ENCODE results near the gene AEBP1. TPM values are rescaled to one million over a fixed set of nuclear protein-coding genes. Genes with fewer than 3 reads are reported as not detected.

The AEBP1 gene
- total RNA-seq, 1 experiment from 2014 or later = 0.54 TPM

- H3K9me3 ChIP-seq = no peaks in the 10 kb centered on the region
- H3K27me3 ChIP-seq (replicated peaks; ENCODE audit: control insufficient read depth, insufficient read depth, low read length) = no peaks in the 10 kb centered on the region
- Mint-ChIP-seq H3K27me3 (ENCODE audit: insufficient read depth, unreplicated experiment) (no peaks in the 10 kb centered on the region), H3K27ac (ENCODE audit: unreplicated experiment) (no peak overlapping the region), H3K4me3 (ENCODE audit: unreplicated experiment) (no peak overlapping the region), H3K4me1 (ENCODE audit: low read depth, unreplicated experiment) (peaks cover 6% of the 10 kb centered on the region), H3K9me3 (ENCODE audit: unreplicated experiment) (no peaks in the 10 kb centered on the region), H3K36me3 (ENCODE audit: insufficient read depth, unreplicated experiment) (no peaks in the 10 kb centered on the region)
- ChIA-PET POLR2A (no interaction called here), CTCF (no interaction called here)
- no peaks in the 10 kb centered on the region for H3K4me1 ChIP-seq
- no TSS peak for BruUV-seq (replicated peaks)
- H3K36me3 ChIP-seq (ENCODE audit: control insufficient read depth, insufficient read depth, low read length) = no peaks in the 10 kb centered on the region
- intact Hi-C loops (cut with micrococcal nuclease; ENCODE audit: unreplicated experiment) = no loop called here
- no peak for DNase-seq
- no peak for TF ChIP-seq CTCF (IDR thresholded peaks at IDR 0.05; ENCODE audit: insufficient read depth in 1 of 2, low read depth in 1 of 2, low read length in 1 of 2, severe bottlenecking in 1 of 2, unreplicated experiment in 1 of 2)
- H3K4me3 ChIP-seq (ENCODE audit: low read depth, low read length) = no peak overlapping the region
These were observed 47.8 kb downstream of the AEBP1 start for GRCh38 chr7:44151956-44152355.

DNA sequence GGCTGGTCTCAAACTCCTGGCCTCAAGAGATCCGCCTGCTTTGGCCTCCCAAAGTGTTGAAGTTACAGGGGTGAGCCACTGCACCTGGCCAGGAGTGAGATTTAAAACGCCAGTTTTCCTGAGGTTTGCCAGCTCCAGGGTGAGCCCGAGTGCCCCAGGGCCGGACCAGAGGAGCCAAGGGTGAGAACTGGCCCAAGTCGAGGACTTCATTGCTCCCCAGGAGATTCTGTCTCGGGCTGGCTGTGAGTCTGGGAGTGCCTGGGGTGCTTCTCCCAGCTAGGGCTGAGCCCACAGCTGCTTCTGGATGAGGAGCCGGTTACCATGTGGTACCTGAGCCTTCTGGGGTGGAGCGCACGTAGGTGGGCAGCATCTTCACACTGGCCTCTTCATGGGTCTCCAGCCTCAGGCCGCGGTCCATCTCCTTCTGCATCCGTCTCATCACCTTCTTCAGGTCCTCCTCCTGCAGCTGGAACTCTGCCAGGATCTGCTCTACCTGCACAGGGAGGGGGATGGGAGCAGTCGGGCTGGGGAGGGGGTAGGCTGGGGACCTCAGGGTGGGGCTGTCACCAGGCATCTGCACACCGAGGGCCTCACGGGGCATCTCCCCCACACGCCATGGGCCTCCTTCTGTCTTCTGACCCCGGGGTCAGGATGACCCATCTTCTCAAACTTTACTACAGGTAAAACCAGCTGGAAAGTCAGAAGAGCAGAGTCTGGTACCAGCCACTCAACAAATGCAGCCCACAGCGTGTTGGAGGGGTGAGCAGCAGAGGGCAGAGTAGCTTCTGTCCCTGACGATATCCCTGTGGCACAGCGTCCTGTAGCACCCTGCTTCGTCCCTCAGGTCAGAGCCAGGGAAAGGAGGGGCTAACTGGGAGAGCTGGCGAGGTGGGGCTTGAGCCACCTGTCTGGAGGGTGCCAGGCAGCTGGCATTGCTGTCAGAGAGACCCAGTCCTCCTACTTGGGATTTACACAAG lies 49.1 kb downstream of the AEBP1 start:
- no peaks in the 10 kb centered on the region for H3K27me3 Mint-ChIP-seq (ENCODE audit: insufficient read depth, unreplicated experiment)
- no peaks in the 10 kb centered on the region for H3K36me3 Mint-ChIP-seq (ENCODE audit: insufficient read depth, unreplicated experiment)
- no peak overlapping the region for H3K4me3 Mint-ChIP-seq (ENCODE audit: unreplicated experiment)
- ChIA-PET POLR2A (no interaction called here), CTCF (no interaction called here)
- BruUV-seq (replicated peaks) = no TSS peak
- H3K9me3 Mint-ChIP-seq (ENCODE audit: unreplicated experiment) = no peaks in the 10 kb centered on the region
- no peak overlapping the region for H3K27ac Mint-ChIP-seq (ENCODE audit: unreplicated experiment)
- peak in 1 of 2 experiments; percentile 26 for DNase-seq
- Histone ChIP-seq H3K36me3 (ENCODE audit: control insufficient read depth, insufficient read depth, low read length) (no peaks in the 10 kb centered on the region), H3K4me1 (no peaks in the 10 kb centered on the region), H3K27me3 (replicated peaks; ENCODE audit: control insufficient read depth, insufficient read depth, low read length) (no peaks in the 10 kb centered on the region), H3K4me3 (ENCODE audit: low read depth, low read length) (no peak overlapping the region), H3K9me3 (no peaks in the 10 kb centered on the region)
- TF ChIP-seq CTCF (IDR thresholded peaks at IDR 0.05; ENCODE audit: insufficient read depth in 1 of 2, low read depth in 1 of 2, low read length in 1 of 2, severe bottlenecking in 1 of 2, unreplicated experiment in 1 of 2) = no peak
- peaks cover 6% of the 10 kb centered on the region for H3K4me1 Mint-ChIP-seq (ENCODE audit: low read depth, unreplicated experiment)
- intact Hi-C loops (cut with micrococcal nuclease; ENCODE audit: unreplicated experiment) = no loop called here

GRCh38 chr7:44153948-44154335 lies 49.8 kb downstream of the AEBP1 start:
- Histone ChIP-seq H3K9me3 (no peaks in the 10 kb centered on the region), H3K4me3 (ENCODE audit: low read depth, low read length) (no peak overlapping the region), H3K27me3 (replicated peaks; ENCODE audit: control insufficient read depth, insufficient read depth, low read length) (no peaks in the 10 kb centered on the region), H3K36me3 (ENCODE audit: control insufficient read depth, insufficient read depth, low read length) (no peaks in the 10 kb centered on the region), H3K4me1 (no peaks in the 10 kb centered on the region)
- Mint-ChIP-seq H3K36me3 (ENCODE audit: insufficient read depth, unreplicated experiment) (no peaks in the 10 kb centered on the region), H3K9me3 (ENCODE audit: unreplicated experiment) (no peaks in the 10 kb centered on the region), H3K4me1 (ENCODE audit: low read depth, unreplicated experiment) (peaks cover 6% of the 10 kb centered on the region), H3K27me3 (ENCODE audit: insufficient read depth, unreplicated experiment) (no peaks in the 10 kb centered on the region), H3K4me3 (ENCODE audit: unreplicated experiment) (no peak overlapping the region), H3K27ac (ENCODE audit: unreplicated experiment) (no peak overlapping the region)
- CTCF ChIA-PET = interaction anchor here (1.1 kb wide), 1 partner anchor 43 kb away, joined by 3 read pairs; no protein-coding TSS in a partner anchor
- intact Hi-C loops (cut with micrococcal nuclease; ENCODE audit: unreplicated experiment) = no loop called here
- POLR2A ChIA-PET = no interaction called here
- no TSS peak for BruUV-seq (replicated peaks)
- DNase-seq = no peak
- no peak for TF ChIP-seq CTCF (IDR thresholded peaks at IDR 0.05; ENCODE audit: insufficient read depth in 1 of 2, low read depth in 1 of 2, low read length in 1 of 2, severe bottlenecking in 1 of 2, unreplicated experiment in 1 of 2)

Measured in Caco-2 (cell line).